ENCODE results near the gene GLIS1.

DNA sequence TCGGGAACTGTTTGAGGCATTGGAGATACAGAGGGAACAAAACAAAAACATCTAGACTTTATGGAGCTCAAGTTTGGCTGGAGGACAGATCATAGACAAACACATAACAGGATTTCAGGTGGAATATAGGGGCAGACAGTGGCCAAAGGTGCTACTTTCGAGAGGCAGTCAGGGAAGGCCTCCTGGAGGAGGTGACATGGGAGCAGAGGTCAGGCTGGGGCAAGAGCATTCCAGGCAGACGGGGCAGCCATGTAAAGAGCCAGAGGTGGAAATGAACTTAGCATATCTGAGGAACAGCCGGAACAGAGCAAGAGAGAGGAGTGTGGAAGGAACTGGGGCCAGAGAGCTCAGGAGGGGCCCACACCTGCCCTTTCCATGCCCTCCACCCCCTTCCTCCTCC lies 157.5 kb downstream of the GLIS1 start:
- TF ChIP-seq, protein P1, sequence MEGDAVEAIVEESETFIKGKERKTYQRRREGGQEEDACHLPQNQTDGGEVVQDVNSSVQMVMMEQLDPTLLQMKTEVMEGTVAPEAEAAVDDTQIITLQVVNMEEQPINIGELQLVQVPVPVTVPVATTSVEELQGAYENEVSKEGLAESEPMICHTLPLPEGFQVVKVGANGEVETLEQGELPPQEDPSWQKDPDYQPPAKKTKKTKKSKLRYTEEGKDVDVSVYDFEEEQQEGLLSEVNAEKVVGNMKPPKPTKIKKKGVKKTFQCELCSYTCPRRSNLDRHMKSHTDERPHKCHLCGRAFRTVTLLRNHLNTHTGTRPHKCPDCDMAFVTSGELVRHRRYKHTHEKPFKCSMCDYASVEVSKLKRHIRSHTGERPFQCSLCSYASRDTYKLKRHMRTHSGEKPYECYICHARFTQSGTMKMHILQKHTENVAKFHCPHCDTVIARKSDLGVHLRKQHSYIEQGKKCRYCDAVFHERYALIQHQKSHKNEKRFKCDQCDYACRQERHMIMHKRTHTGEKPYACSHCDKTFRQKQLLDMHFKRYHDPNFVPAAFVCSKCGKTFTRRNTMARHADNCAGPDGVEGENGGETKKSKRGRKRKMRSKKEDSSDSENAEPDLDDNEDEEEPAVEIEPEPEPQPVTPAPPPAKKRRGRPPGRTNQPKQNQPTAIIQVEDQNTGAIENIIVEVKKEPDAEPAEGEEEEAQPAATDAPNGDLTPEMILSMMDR (conservative IDR thresholded peaks at IDR 0.05; ENCODE audit: low read length): no peak
- TF ChIP-seq EZH2phosphoT487 (IDR thresholded peaks at IDR 0.05; ENCODE audit: borderline replicate concordance): no peak
